Measurements from ENCODE around the gene FKBP11.

Gene FKBP11

GRCh38 chr12:48933664-48934311, 8.5 kb upstream of the FKBP11 start:
- Histone ChIP-seq H3F3A (ENCODE audit: control insufficient read depth, insufficient read depth) (peaks cover 5% of the 10 kb centered on the region; the same call in 1 of the 2 replicates), H3K27me3 (ENCODE audit: control insufficient read depth, low read length) (no peaks in the 10 kb centered on the region), H3K4me2 (ENCODE audit: low read length) (no peak overlapping the region), H3K9me3 (ENCODE audit: control insufficient read depth, insufficient read depth, low read length) (no peaks in the 10 kb centered on the region), H3K4me3 (ENCODE audit: low read length) (no peak overlapping the region), H3K36me3 (ENCODE audit: control insufficient read depth, low read length) (peaks cover 53% of the 10 kb centered on the region), H4K20me1 (ENCODE audit: control insufficient read depth, insufficient read depth, low read depth, low read length) (no peaks in the 10 kb centered on the region), H3K4me1 (ENCODE audit: control insufficient read depth, low read length) (no peaks in the 10 kb centered on the region), H3K9me2 (replicated peaks; ENCODE audit: control insufficient read depth, low read length) (no peaks in the 10 kb centered on the region), H3K27ac (ENCODE audit: low read depth, low read length) (no peak overlapping the region), H3K79me2 (ENCODE audit: control insufficient read depth, low read length) (no peaks in the 10 kb centered on the region)
- TF ChIP-seq EZH2phosphoT487 (IDR thresholded peaks at IDR 0.05; ENCODE audit: borderline replicate concordance, low read length) (no peak), CTCF (IDR thresholded peaks at IDR 0.05; ENCODE audit: low read depth, low read length, poor library complexity, severe bottlenecking) (no peak)

- Histone ChIP-seq H3K4me3 (ENCODE audit: low read length) (no peak overlapping the region), H3K36me3 (ENCODE audit: control insufficient read depth, low read length) (peaks cover 49% of the 10 kb centered on the region), H3K4me2 (ENCODE audit: low read length) (no peak overlapping the region), H3K4me1 (ENCODE audit: control insufficient read depth, low read length) (no peaks in the 10 kb centered on the region), H3K27ac (ENCODE audit: low read depth, low read length) (no peak overlapping the region), H3K79me2 (ENCODE audit: control insufficient read depth, low read length) (no peaks in the 10 kb centered on the region), H3K27me3 (ENCODE audit: control insufficient read depth, low read length) (no peaks in the 10 kb centered on the region), H3F3A (ENCODE audit: control insufficient read depth, insufficient read depth) (peaks cover 5% of the 10 kb centered on the region; the same call in 1 of the 2 replicates), H3K9me2 (replicated peaks; ENCODE audit: control insufficient read depth, low read length) (no peaks in the 10 kb centered on the region), H3K9me3 (ENCODE audit: control insufficient read depth, insufficient read depth, low read length) (no peaks in the 10 kb centered on the region), H4K20me1 (ENCODE audit: control insufficient read depth, insufficient read depth, low read depth, low read length) (no peaks in the 10 kb centered on the region)
- no peak for TF ChIP-seq EZH2phosphoT487 (IDR thresholded peaks at IDR 0.05; ENCODE audit: borderline replicate concordance, low read length)
- no peak for TF ChIP-seq CTCF (IDR thresholded peaks at IDR 0.05; ENCODE audit: low read depth, low read length, poor library complexity, severe bottlenecking)
Measured at GRCh38 chr12:48932878-48933277, 7.6 kb upstream of the FKBP11 start.

- Histone ChIP-seq H3F3A (ENCODE audit: control insufficient read depth, insufficient read depth) (peaks cover 8% of the 10 kb centered on the region), H3K4me3 (ENCODE audit: low read length) (no peak overlapping the region), H3K36me3 (ENCODE audit: control insufficient read depth, low read length) (peaks cover 31% of the 10 kb centered on the region), H3K27me3 (ENCODE audit: control insufficient read depth, low read length) (no peaks in the 10 kb centered on the region), H3K4me2 (ENCODE audit: low read length) (no peak overlapping the region), H3K79me2 (ENCODE audit: control insufficient read depth, low read length) (no peaks in the 10 kb centered on the region), H3K27ac (ENCODE audit: low read depth, low read length) (no peak overlapping the region), H3K9me3 (ENCODE audit: control insufficient read depth, insufficient read depth, low read length) (no peaks in the 10 kb centered on the region), H3K4me1 (ENCODE audit: control insufficient read depth, low read length) (peaks cover 5% of the 10 kb centered on the region), H4K20me1 (ENCODE audit: control insufficient read depth, insufficient read depth, low read depth, low read length) (no peaks in the 10 kb centered on the region), H3K9me2 (replicated peaks; ENCODE audit: control insufficient read depth, low read length) (no peaks in the 10 kb centered on the region)
- no peak for TF ChIP-seq EZH2phosphoT487 (IDR thresholded peaks at IDR 0.05; ENCODE audit: borderline replicate concordance, low read length)
- TF ChIP-seq CTCF (IDR thresholded peaks at IDR 0.05; ENCODE audit: low read depth, low read length, poor library complexity, severe bottlenecking) = no peak
Measured at GRCh38 chr12:48930475-48930874, 5.2 kb upstream of the FKBP11 start.

Measured in DOHH2 (cell line).